GM12892 (cell line): ENCODE measurements around the gene MAGEA12.
"Not testable (repeated sequence)": the region's sequence is repeated elsewhere in the genome, so short reads cannot be mapped to it uniquely, and the experiment has no call there.

Experiments
- POLR2A ChIP-seq: IDR thresholded peaks from 2 replicates; pipeline ENCODE4 v1.6.1; 2011; ENCODE audit warnings: low read depth, low read length, control low read depth
- POLR2AphosphoS5 ChIP-seq: IDR thresholded peaks from 2 replicates; pipeline ENCODE4 v1.6.1; 2011; ENCODE audit warnings: low read depth, low read length, control low read depth
- TAF1 ChIP-seq: IDR thresholded peaks from 2 replicates; pipeline ENCODE4 v1.6.1; 2011; ENCODE audit warnings: low read depth, mild to moderate bottlenecking, control low read depth, low read length, borderline replicate concordance

- not testable (repeated sequence) for TF ChIP-seq POLR2AphosphoS5, POLR2A, TAF1
Observed at GRCh38 chrX:152753686-152754650, 20.4 kb downstream of the MAGEA12 start, which contains the start of gene MAGEA2.
